Adrenal gland (tissue), 12 donors: Measurements from ENCODE around the gene SIPA1L2. TPM values are rescaled to one million over a fixed set of nuclear protein-coding genes. Genes with fewer than 3 reads are reported as not detected.
A peak's percentile ranks its signal among the peaks of the same experiment; 100 is the strongest.

Experiments used
- DNase-seq, 7 donors: peaks; one replicate each; pipeline ENCODE4 v3.0.0-alpha.2; 2019 to 2020
- H3K27ac ChIP-seq, 5 donors: fragments of 200-600 bp; sonication (generic) in 4 of 5; 1 replicate in 3 of 5; 2 replicates in 2 of 5; pipeline versions ENCODE4 v1.5.1 to v1.8.0; 2016 to 2020; ENCODE audit warnings: mild to moderate bottlenecking in 1 of 5
- H3K27me3 ChIP-seq: fragments of 200-600 bp; 2 replicates; pipeline ENCODE4 v1.8.0; 2021
- H3K36me3 ChIP-seq, 2 donors: fragments of 200-600 bp; replicated peaks in 1 of 2; 1 replicate in 1 of 2; 2 replicates in 1 of 2; pipeline versions ENCODE4 v1.5.1 to v1.8.0; 2018 to 2022
- H3K4me1 ChIP-seq, 2 donors: fragments of 200-600 bp; replicated peaks in 1 of 2; 1 replicate in 1 of 2; 2 replicates in 1 of 2; pipeline versions ENCODE4 v1.5.1 to v1.8.0; 2018 to 2021
- H3K4me3 ChIP-seq, 4 donors: fragments of 200-600 bp; sonication (generic) in 3 of 4; one replicate each; pipeline ENCODE4 v1.5.1; 2016 to 2018
- H3K9me3 ChIP-seq, 3 donors: fragments of 200-600 bp; sonication (generic) in 1 of 3; replicated peaks in 1 of 3; 1 replicate in 2 of 3; 2 replicates in 1 of 3; pipeline versions ENCODE4 v1.5.1 to v1.8.0; 2016 to 2021
- POLR2A ChIP-seq, 2 donors: fragments of 450-650 bp; IDR thresholded peaks; one replicate each; pipeline ENCODE4 v1.6.1; 2017; ENCODE audit warnings: antibody characterized with exemption in 2 of 2, mild to moderate bottlenecking in 2 of 2, moderate library complexity in 1 of 2
- WGBS, 4 donors: extraction: QIAGEN DNeasy Blood & Tissue Kit in 2 of 4; methylation state at CpG; one replicate each; pipeline versions ENCODE4 v1.1.5 to v1.1.7; 2013 to 2017; 5-methylcytosine and 5-hydroxymethylcytosine counted together
- intact Hi-C, 2 donors: fragments of 100-400 bp; cut with DNase I; formaldehyde crosslinking; loops; one replicate each; pipeline versions ENCODE4 v1.14.1 to v1.15.0; 2022 to 2023
- polyA plus RNA-seq, 3 donors: library from polyadenylated mRNA; stranded (reverse); fragments of 200-250 nt in 2 of 3; fragments of 350-450 nt in 1 of 3; fragmentation: Illumina TruSeq in 1 of 3; extraction: RNeasy Lipid Tissue Mini Kit (QIAGEN cat#74804) in 1 of 3; gene quantifications; one replicate each; pipeline ENCODE4 v1.2.3, GENCODE V29; 2013 to 2014
- total RNA-seq, 9 donors: library from RNA; depleted of rRNA in 4 of 9; stranded (reverse); fragments of >200 nt in 4 of 9; fragments of 120-200 nt in 1 of 9; fragmentation: NEBNext Ultra II Directional in 1 of 9; extraction: Animal tissue kit (Norgen Biotek cat#: 25700) in 1 of 9; gene quantifications; one replicate each; pipeline versions ENCODE4 v1.1.0 to v1.2.4, GENCODE V29; 2013 to 2023
- TF ChIP-seq, protein P1 (sequence below), 6 experiments: fragments of 450-650 bp in 4 of 6; fragments of 200-600 bp in 2 of 6; sonication (generic) in 1 of 6; IDR thresholded peaks; 1 replicate in 5 of 6; 2 replicates in 1 of 6; pipeline versions ENCODE4 v1.5.1 to v1.8.0; 2016 to 2021; ENCODE audit warnings: antibody characterized with exemption in 6 of 6, mild to moderate bottlenecking in 2 of 6, moderate library complexity in 1 of 6
- donor health status: healthy with polysubstance abuse.
- donor health status: Bipolar disorder and iron deficiency.
- donor health status: DM: yes; HTN: yes; CAD: no.
- donor health status: DM: no; HTN: no; CAD: no.
- donor health status: DM: no; HTN: no; CAD: no.
- donor health status: DM: yes; HTN: yes; CAD: no.

The SIPA1L2 gene
- total and polyA plus RNA-seq, 12 donors, result 5.5 to 15.9 (median 10.6) TPM

GRCh38 chr1:232627171-232627570 is 2.8 kb downstream of the SIPA1L2 start:
- no peak overlapping the region for H3K27ac ChIP-seq
- peaks cover 0 to 33% of the 10 kb centered on the region in 2 donors for H3K4me1 ChIP-seq
- no peaks in the 10 kb centered on the region for H3K9me3 ChIP-seq
- intact Hi-C loops, result no loop called here
- no peaks in the 10 kb centered on the region for H3K36me3 ChIP-seq
- DNase-seq, result no peak
- no peaks in the 10 kb centered on the region for H3K27me3 ChIP-seq
- H3K4me3 ChIP-seq, result no peak overlapping the region
- WGBS, 4 donors, result 84 to 95% (median 89%) methylated on average over 4 of the region's 4 CpGs
- TF ChIP-seq, protein P1, sequence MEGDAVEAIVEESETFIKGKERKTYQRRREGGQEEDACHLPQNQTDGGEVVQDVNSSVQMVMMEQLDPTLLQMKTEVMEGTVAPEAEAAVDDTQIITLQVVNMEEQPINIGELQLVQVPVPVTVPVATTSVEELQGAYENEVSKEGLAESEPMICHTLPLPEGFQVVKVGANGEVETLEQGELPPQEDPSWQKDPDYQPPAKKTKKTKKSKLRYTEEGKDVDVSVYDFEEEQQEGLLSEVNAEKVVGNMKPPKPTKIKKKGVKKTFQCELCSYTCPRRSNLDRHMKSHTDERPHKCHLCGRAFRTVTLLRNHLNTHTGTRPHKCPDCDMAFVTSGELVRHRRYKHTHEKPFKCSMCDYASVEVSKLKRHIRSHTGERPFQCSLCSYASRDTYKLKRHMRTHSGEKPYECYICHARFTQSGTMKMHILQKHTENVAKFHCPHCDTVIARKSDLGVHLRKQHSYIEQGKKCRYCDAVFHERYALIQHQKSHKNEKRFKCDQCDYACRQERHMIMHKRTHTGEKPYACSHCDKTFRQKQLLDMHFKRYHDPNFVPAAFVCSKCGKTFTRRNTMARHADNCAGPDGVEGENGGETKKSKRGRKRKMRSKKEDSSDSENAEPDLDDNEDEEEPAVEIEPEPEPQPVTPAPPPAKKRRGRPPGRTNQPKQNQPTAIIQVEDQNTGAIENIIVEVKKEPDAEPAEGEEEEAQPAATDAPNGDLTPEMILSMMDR (IDR thresholded peaks at IDR 0.05), result no peak
- TF ChIP-seq POLR2A (IDR thresholded peaks at IDR 0.05), result no peak

DNA sequence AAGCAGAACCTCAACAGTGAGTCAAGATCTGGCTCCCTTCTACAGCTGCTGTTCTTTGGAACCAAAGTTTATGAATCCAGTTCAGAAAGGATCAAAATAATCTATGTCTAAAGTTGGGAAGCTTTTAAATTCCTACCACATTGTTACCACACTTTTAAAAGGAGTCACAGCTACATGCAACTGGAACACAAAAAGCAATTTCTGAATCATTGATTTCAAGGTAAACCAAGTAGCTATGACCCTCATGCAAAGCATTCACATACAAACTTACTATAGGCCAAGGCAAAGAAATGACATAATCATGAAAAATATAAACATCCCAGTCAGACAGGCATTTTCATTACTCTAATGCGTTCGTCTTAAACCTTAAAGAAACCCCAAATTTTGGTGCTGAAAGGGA is 3.5 kb downstream of the SIPA1L2 start:
- 76 to 89% (median 82%) methylated on average over 2 of the region's 2 CpGs for WGBS, 4 donors
- Histone ChIP-seq H3K4me1 (peaks cover 0 to 33% of the 10 kb centered on the region in 2 donors), H3K4me3 (no peak overlapping the region), H3K27me3 (no peaks in the 10 kb centered on the region), H3K36me3 (no peaks in the 10 kb centered on the region), H3K27ac (no peak overlapping the region), H3K9me3 (no peaks in the 10 kb centered on the region)
- DNase-seq, result no peak
- TF ChIP-seq POLR2A (IDR thresholded peaks at IDR 0.05), result no peak
- TF ChIP-seq, protein P1 (IDR thresholded peaks at IDR 0.05), result no peak
- intact Hi-C loops, result no loop called here

DNA sequence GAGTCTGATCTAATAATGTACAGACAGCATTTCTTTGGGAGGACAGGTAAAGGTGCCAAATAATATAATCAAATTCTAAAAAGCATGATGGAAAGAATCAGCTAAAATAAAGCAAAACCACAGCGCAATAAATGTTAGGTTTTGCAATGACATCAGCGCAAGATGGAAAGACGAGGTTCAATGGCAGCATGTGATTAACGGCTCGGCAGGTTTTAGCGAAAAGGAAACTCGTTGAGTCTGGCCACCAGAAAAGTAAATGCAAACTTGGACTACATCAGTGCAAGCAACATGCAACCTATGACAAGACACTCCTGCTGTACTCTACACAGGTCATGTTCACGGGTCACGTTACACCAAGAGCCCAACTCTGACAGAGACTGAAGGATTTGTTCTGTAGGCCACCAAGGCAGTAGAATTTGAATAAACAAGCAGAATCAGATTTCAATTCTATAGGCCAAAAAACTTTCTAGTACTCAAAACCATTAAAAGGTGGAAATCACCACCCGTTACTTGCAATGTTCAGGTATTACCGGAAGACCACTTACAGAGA is 4.5 kb downstream of the SIPA1L2 start:
- Histone ChIP-seq H3K9me3 (no peaks in the 10 kb centered on the region), H3K36me3 (no peaks in the 10 kb centered on the region), H3K27ac (no peak overlapping the region), H3K4me1 (peaks cover 0 to 35% of the 10 kb centered on the region in 2 donors), H3K4me3 (no peak overlapping the region), H3K27me3 (no peaks in the 10 kb centered on the region)
- intact Hi-C loops, result no loop called here
- no peak for DNase-seq
- no peak for TF ChIP-seq POLR2A (IDR thresholded peaks at IDR 0.05)
- TF ChIP-seq, protein P1 (IDR thresholded peaks at IDR 0.05), result no peak
- WGBS, 4 donors, result 96 to 97% (median 97%) methylated on average over 11 of the region's 11 CpGs

GRCh38 chr1:232624546-232625281 is 5.2 kb downstream of the SIPA1L2 start:
- Histone ChIP-seq H3K9me3 (no peaks in the 10 kb centered on the region), H3K27ac (peak overlapping the region in 1 of 5 donors; percentile 35), H3K4me3 (no peak overlapping the region), H3K4me1 (peaks cover 0 to 42% of the 10 kb centered on the region in 2 donors), H3K36me3 (no peaks in the 10 kb centered on the region), H3K27me3 (no peaks in the 10 kb centered on the region)
- DNase-seq, result no peak
- intact Hi-C loops, result no loop called here
- WGBS, 4 donors, result 71 to 81% (median 75%) methylated on average over 7 of the region's 7 CpGs
- no peak for TF ChIP-seq POLR2A (IDR thresholded peaks at IDR 0.05)
- TF ChIP-seq, protein P1 (IDR thresholded peaks at IDR 0.05), result no peak
